Panc1 (cell line): Measurements from ENCODE around the gene UVSSA. TPM values are rescaled to one million over a fixed set of nuclear protein-coding genes. Genes with fewer than 3 reads are reported as not detected.
A peak's percentile ranks its signal among the peaks of the same experiment; 100 is the strongest.

Experiments used
- ATAC-seq: fragments of 200-7000 bp; cut with Tn5 transposase; 2 replicates; pipeline ENCODE4 v1.9.1; 2020; ENCODE audit warnings: mild to moderate bottlenecking, moderate library complexity
- BruUV-seq: library from RNA; stranded (reverse); fragments of 400-500 nt; replicated peaks from 2 replicates; lab custom pipeline; 2021; lab: Mats Ljungman, UMichigan
- CTCF ChIA-PET: fragments of 300-600 bp; sonication (Branson Sonifier 250); formaldehyde crosslinking; loops from one replicate; lab custom pipeline; 2022; ENCODE audit warnings: antibody characterized with exemption; lab: Charles Lee
- POLR2A ChIA-PET: fragments of 300-600 bp; sonication (Branson Sonifier 250); formaldehyde crosslinking; loops from one replicate; lab custom pipeline; 2022; ENCODE audit warnings: antibody characterized with exemption; lab: Charles Lee
- DNase-seq: peaks from one replicate; pipeline ENCODE4 v3.0.0-alpha.2; 2010; ENCODE audit warnings: low read depth, low spot score
- H3K27ac ChIP-seq: 2 replicates; pipeline ENCODE4 v1.5.1; 2011; ENCODE audit warnings: mild to moderate bottlenecking, low read length, inconsistent platforms
- H3K27me3 ChIP-seq: fragments of 200-500 bp; sonication (Bioruptor generic); 2 replicates; pipeline ENCODE4 v1.6.0; 2014; ENCODE audit warnings: low read length, inconsistent platforms; ENCODE audit not compliant: control insufficient read depth, insufficient read depth
- H3K36me3 ChIP-seq: fragments of 200-500 bp; sonication (Bioruptor generic); 2 replicates; pipeline ENCODE4 v1.5.1; 2014; ENCODE audit warnings: inconsistent platforms, mild to moderate bottlenecking, low read length, moderate library complexity; ENCODE audit not compliant: control insufficient read depth, insufficient read depth
- H3K4me1 ChIP-seq: 2 replicates; pipeline ENCODE4 v1.5.1; 2011; ENCODE audit warnings: inconsistent platforms, mild to moderate bottlenecking, low read length, moderate library complexity; ENCODE audit not compliant: control insufficient read depth, insufficient read depth
- H3K4me3 ChIP-seq, 2 experiments: 2 replicates each; pipeline ENCODE4 v1.5.1; 2011 to 2012; ENCODE audit warnings: low read depth in 2 of 2, low read length in 2 of 2, mild to moderate bottlenecking in 2 of 2, inconsistent platforms in 1 of 2, moderate library complexity in 1 of 2
- H3K9me3 ChIP-seq: fragments of 200-500 bp; sonication (Bioruptor generic); 2 replicates; pipeline ENCODE4 v1.5.1; 2014; ENCODE audit warnings: low read depth, mild to moderate bottlenecking, inconsistent platforms, low read length, moderate library complexity; ENCODE audit not compliant: control insufficient read depth, insufficient read depth
- POLR2AphosphoS5 ChIP-seq: IDR thresholded peaks from 2 replicates; pipeline ENCODE4 v1.6.1; 2012; ENCODE audit warnings: mild to moderate bottlenecking, low read depth, low read length, moderate library complexity
- REST ChIP-seq, 2 experiments: IDR thresholded peaks; 2 replicates each; pipeline ENCODE4 v1.6.1; 2011 to 2012; ENCODE audit warnings: low read depth in 2 of 2, control low read depth in 1 of 2, low read length in 1 of 2, mild to moderate bottlenecking in 1 of 2, moderate library complexity in 1 of 2; ENCODE audit not compliant: insufficient read depth in 1 of 2
- SIN3A ChIP-seq: IDR thresholded peaks from 2 replicates; pipeline ENCODE4 v1.6.1; 2012; ENCODE audit warnings: low read depth, mild to moderate bottlenecking, low read length, moderate library complexity, borderline replicate concordance; ENCODE audit not compliant: insufficient read depth
- TCF7L2 ChIP-seq: IDR thresholded peaks from 2 replicates; pipeline ENCODE4 v1.6.1; 2011; ENCODE audit warnings: mild to moderate bottlenecking, low read depth, low read length, inconsistent platforms
- in situ Hi-C: cut with HindIII; loops from 2 replicates; pipeline ENCODE4 v1.10.0; 2016; ENCODE audit warnings: low sequenced_read_pairs, low pct_unique_long_range_greater_than_20kb
- intact Hi-C: fragments of 100-400 bp; cut with micrococcal nuclease; formaldehyde crosslinking; loops from one replicate; pipeline ENCODE4 v1.10.0; 2022; ENCODE audit not compliant: unreplicated experiment
- total RNA-seq: library from RNA; stranded (reverse); gene quantifications from one replicate; pipeline ENCODE4 v1.2.1, GENCODE V29; 2021; ENCODE audit not compliant: unreplicated experiment
- TF ChIP-seq, protein P1 (sequence below): fragments of 450-650 bp; IDR thresholded peaks from 2 replicates; pipeline ENCODE4 v1.5.1; 2017; ENCODE audit warnings: mild to moderate bottlenecking

The UVSSA gene
- total RNA-seq, 1 experiment from 2014 or later: 23.4 TPM

GRCh38 chr4:1339489-1339888, 7.5 kb upstream of the UVSSA start:
- H3K9me3 ChIP-seq: no peaks in the 10 kb centered on the region
- no peak overlapping the region for H3K4me3 ChIP-seq
- no peak overlapping the region for H3K27ac ChIP-seq
- DNase-seq (no peak), ATAC-seq (no peak)
- BruUV-seq: TSS peak; percentile 92
- in situ Hi-C loops (no loop called here), intact Hi-C loops (no loop called here)
- CTCF ChIA-PET: no interaction called here
- no peaks in the 10 kb centered on the region for H3K27me3 ChIP-seq
- POLR2A ChIA-PET: no interaction called here
- H3K4me1 ChIP-seq: peaks cover 4% of the 10 kb centered on the region; the same call in 1 of the 2 replicates
- no peak for TF ChIP-seq POLR2AphosphoS5
- TF ChIP-seq REST (IDR thresholded peaks at IDR 0.05; ENCODE audit: insufficient read depth in 1 of 2, low read depth in 2 of 2, low read length in 1 of 2): no peak
- no peak for TF ChIP-seq TCF7L2
- TF ChIP-seq SIN3A: no peak
- TF ChIP-seq, protein P1, sequence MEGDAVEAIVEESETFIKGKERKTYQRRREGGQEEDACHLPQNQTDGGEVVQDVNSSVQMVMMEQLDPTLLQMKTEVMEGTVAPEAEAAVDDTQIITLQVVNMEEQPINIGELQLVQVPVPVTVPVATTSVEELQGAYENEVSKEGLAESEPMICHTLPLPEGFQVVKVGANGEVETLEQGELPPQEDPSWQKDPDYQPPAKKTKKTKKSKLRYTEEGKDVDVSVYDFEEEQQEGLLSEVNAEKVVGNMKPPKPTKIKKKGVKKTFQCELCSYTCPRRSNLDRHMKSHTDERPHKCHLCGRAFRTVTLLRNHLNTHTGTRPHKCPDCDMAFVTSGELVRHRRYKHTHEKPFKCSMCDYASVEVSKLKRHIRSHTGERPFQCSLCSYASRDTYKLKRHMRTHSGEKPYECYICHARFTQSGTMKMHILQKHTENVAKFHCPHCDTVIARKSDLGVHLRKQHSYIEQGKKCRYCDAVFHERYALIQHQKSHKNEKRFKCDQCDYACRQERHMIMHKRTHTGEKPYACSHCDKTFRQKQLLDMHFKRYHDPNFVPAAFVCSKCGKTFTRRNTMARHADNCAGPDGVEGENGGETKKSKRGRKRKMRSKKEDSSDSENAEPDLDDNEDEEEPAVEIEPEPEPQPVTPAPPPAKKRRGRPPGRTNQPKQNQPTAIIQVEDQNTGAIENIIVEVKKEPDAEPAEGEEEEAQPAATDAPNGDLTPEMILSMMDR: no peak
- H3K36me3 ChIP-seq: no peaks in the 10 kb centered on the region

DNA sequence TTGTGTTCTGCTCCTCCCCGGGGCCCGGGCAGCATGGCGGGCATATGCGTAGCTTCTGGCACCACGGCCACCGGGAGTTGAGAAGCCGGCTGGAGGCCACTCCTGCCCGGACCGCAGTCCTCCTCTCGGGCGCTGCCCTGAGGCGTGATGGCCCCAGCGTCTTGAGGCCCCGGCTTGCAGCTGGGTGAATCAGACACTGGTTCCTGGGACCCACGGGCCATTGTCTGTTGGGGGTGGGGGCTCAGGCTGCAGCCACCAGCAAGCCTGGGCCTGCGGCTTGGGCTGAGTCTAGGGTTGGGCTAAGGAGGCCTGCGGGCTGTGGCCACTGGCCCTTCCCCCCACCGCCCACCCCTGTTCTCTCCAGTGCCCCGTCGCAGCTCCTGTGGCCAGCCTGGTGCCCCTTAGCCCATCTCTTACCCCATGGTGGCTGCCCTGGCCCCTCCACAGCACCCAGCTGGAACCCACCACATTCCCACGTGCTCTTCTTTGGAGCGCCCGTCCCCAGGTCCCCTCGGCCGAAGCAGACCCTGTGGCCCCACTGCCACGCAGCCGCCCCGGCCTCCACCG, 6.7 kb upstream of the UVSSA start:
- H3K4me1 ChIP-seq: peaks cover 8% of the 10 kb centered on the region
- in situ Hi-C loops: no loop called here
- H3K4me3 ChIP-seq: no peak overlapping the region
- no peak for DNase-seq
- no peaks in the 10 kb centered on the region for H3K36me3 ChIP-seq
- no peak for TF ChIP-seq SIN3A
- no peak for TF ChIP-seq TCF7L2
- no TSS peak for BruUV-seq
- intact Hi-C loops: no loop called here
- ATAC-seq: no peak
- H3K27me3 ChIP-seq: no peaks in the 10 kb centered on the region
- CTCF ChIA-PET: interaction anchor here (0.5 to 1.0 kb wide), 2 partner anchors 405 to 408 kb away, joined by 3 to 5 read pairs; no protein-coding TSS in a partner anchor
- no peaks in the 10 kb centered on the region for H3K9me3 ChIP-seq
- POLR2A ChIA-PET: no interaction called here
- no peak overlapping the region for H3K27ac ChIP-seq

GRCh38 chr4:1340861-1341260, 6.1 kb upstream of the UVSSA start:
- H3K36me3 ChIP-seq: no peaks in the 10 kb centered on the region
- BruUV-seq: no TSS peak
- H3K9me3 ChIP-seq: no peaks in the 10 kb centered on the region
- no peaks in the 10 kb centered on the region for H3K27me3 ChIP-seq
- H3K27ac ChIP-seq: no peak overlapping the region
- in situ Hi-C loops (no loop called here), intact Hi-C loops (no loop called here)
- ATAC-seq (no peak), DNase-seq (no peak)
- ChIA-PET POLR2A (no interaction called here), CTCF (interaction anchor here (0.5 to 1.0 kb wide), 2 partner anchors 405 to 408 kb away, joined by 3 to 5 read pairs; no protein-coding TSS in a partner anchor)
- peaks cover 8% of the 10 kb centered on the region for H3K4me1 ChIP-seq
- no peak overlapping the region for H3K4me3 ChIP-seq
- TF ChIP-seq REST (IDR thresholded peaks at IDR 0.05; ENCODE audit: insufficient read depth in 1 of 2, low read depth in 2 of 2, low read length in 1 of 2) (no peak), POLR2AphosphoS5 (no peak), TCF7L2 (no peak), SIN3A (no peak)
- TF ChIP-seq, protein P1: no peak
